Measurements from ENCODE around the gene DNAJC1. TPM values are rescaled to one million over a fixed set of nuclear protein-coding genes. Genes with fewer than 3 reads are reported as not detected.

DNAJC1 gene
- total RNA-seq, 2 experiments from 2014 or later = 20.6 to 28.1 TPM

DNA sequence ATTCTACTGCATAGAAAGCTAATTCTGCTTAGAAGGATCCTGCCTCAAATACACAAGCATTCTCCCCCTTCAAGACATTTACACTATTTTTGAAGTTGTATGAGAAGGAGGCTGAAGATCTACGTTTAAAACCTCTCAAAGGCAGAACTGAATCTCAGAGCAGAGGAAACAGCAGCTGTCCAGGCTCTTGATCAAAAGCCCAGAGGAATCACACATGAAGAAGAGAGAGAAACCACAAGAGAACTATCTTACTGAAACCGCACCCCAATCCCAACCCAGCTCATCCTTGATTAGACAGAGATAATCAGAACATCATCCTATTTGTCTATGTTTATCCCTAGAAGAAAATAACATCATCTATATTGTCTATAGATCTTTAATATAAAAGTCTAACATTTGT is 2.2 kb upstream of the DNAJC1 start:
- ATAC-seq = no peak
- CTCF ChIA-PET = interaction anchor here (1.0 to 1.3 kb wide), 2 partner anchors 9 to 12 kb away, joined by 4 read pairs; no protein-coding TSS in a partner anchor

DNA sequence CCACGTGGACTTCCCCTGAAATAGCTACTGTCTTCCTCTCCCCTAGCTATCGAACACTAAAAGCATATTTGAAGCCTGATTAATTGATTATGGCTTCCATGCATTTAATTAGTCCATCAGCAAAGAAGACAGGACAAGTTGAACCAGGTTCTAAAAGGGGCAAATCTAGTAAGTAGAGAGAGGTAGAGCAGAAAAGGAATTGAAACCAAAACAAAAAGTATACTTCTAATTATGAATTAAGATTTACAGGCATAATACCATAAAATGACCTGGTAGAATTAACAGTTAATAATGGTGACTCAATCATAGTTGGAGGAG is 393 bp upstream of the DNAJC1 start:
- Mint-ChIP-seq H3K4me3 (peak overlapping the region; percentile 94), H3K9me3 (ENCODE audit: low read depth) (peaks cover 4% of the 10 kb centered on the region), H3K27ac (peak overlapping the region; percentile 86), H3K4me1 (peaks cover 27% of the 10 kb centered on the region), H3K36me3 (ENCODE audit: low read depth) (peaks cover 3% of the 10 kb centered on the region), H3K27me3 (no peaks in the 10 kb centered on the region)
- ChIA-PET CTCF (interaction anchor here (0.9 to 1.6 kb wide), 6 partner anchors 9 to 493 kb away, joined by 3 to 9 read pairs (median 4); no protein-coding TSS in a partner anchor), POLR2A (interaction anchor here (1.1 to 1.3 kb wide), 2 partner anchors 10 to 336 kb away, joined by 3 to 5 read pairs; no protein-coding TSS in a partner anchor)
- ATAC-seq = no peak
- intact Hi-C loops (cut with DNase I, micrococcal nuclease) = loop anchor here (1.0 to 10.0 kb wide), 21 partner anchors 225 to 1435 kb away; partner anchors contain the start of genes COMMD3 (in 2 of the 2), PIP4K2A (in 2 of the 2), MLLT10 (in 1 of the 2) and MSRB2 (in 1 of the 2)
- no peak for DNase-seq

More for the DNA sequence above, 2.2 kb upstream of the DNAJC1 start:
- no peak for DNase-seq
- intact Hi-C loops (cut with DNase I, micrococcal nuclease) = loop anchor here (10.0 kb wide), 1 partner anchor 709 kb away; the partner anchor contains the start of gene PIP4K2A (in 2 of the 2)
- Mint-ChIP-seq H3K4me3 (no peak overlapping the region), H3K27me3 (no peaks in the 10 kb centered on the region), H3K4me1 (peaks cover 21% of the 10 kb centered on the region), H3K36me3 (ENCODE audit: low read depth) (no peaks in the 10 kb centered on the region), H3K27ac (no peak overlapping the region), H3K9me3 (ENCODE audit: low read depth) (peaks cover 4% of the 10 kb centered on the region)
- POLR2A ChIA-PET = no interaction called here

DNA sequence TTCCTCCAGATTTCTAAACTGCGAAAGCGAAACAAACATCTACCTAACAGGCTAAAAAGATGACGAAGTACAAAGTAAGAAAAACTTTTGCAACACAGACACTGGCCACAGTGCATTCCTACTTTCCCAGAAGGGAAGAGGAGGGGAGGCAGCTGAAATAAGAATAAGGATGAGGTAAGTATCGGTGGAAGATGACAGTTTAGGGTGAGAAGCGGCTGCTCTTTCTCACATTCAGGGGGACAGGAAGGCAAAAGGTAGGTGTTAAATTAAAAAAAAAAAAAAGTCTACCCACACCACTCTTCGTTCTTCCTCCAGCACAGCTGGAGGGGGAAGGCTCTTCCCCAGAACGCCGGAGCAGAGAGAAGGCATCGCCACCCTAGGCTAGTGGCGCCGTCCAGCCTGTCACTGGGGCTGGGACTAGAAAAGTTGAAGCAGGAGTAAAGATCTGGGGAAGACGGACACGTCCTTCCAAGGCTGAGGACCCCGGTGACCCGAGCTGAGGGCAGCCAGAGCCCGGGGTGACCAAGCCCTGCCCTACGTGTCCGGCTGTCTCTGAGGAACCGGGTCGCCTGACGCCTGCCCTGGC is 846 bp downstream of the DNAJC1 start:
- DNase-seq (no peak), ATAC-seq (peak; percentile 13)
- Mint-ChIP-seq H3K36me3 (ENCODE audit: low read depth) (peaks cover 3% of the 10 kb centered on the region), H3K4me3 (peak overlapping the region; percentile 94), H3K27ac (peak overlapping the region; percentile 95), H3K27me3 (no peaks in the 10 kb centered on the region), H3K9me3 (ENCODE audit: low read depth) (peaks cover 4% of the 10 kb centered on the region), H3K4me1 (peaks cover 29% of the 10 kb centered on the region)
- intact Hi-C loops (cut with DNase I, micrococcal nuclease) = loop anchor here (1.0 to 10.0 kb wide), 21 partner anchors 226 to 1437 kb away; partner anchors contain the start of genes COMMD3 (in 2 of the 2), PIP4K2A (in 2 of the 2), MLLT10 (in 1 of the 2) and MSRB2 (in 1 of the 2)
- ChIA-PET CTCF (interaction anchor here (0.6 to 2.3 kb wide), 9 partner anchors 9 to 760 kb away, joined by 3 to 9 read pairs (median 4); no protein-coding TSS in a partner anchor), POLR2A (interaction anchor here (0.6 to 1.3 kb wide), 3 partner anchors 9 to 1447 kb away, joined by 3 to 5 read pairs (median 3); no protein-coding TSS in a partner anchor)

DNA sequence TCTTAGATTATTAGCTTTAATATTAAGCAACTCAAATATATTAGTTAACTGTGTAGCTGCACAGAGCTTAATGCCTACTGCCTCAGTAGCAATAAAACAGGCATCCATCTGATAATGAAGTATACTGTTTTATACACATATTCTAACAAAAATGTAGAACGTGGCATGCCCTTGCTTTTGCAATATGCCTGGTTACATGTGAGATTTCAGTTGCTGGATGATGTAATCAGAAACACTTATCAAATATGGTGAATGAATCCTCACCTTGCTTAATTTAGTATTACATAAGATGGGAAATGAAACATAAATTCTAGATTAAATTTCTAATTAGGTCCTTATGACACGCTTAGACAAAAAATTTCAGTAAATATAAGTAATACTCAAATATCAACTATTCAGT is 8.0 kb downstream of the DNAJC1 start:
- Mint-ChIP-seq H3K9me3 (ENCODE audit: low read depth) (no peaks in the 10 kb centered on the region), H3K36me3 (ENCODE audit: low read depth) (peaks cover 3% of the 10 kb centered on the region), H3K4me1 (peaks cover 21% of the 10 kb centered on the region), H3K27ac (no peak overlapping the region), H3K4me3 (no peak overlapping the region), H3K27me3 (no peaks in the 10 kb centered on the region)
- CTCF ChIA-PET = interaction anchor here (0.6 kb wide), 1 partner anchor 1151 kb away, joined by 5 read pairs; no protein-coding TSS in a partner anchor
- DNase-seq (no peak), ATAC-seq (no peak)
- intact Hi-C loops (cut with DNase I, micrococcal nuclease) = loop anchor here in 1 of 2 experiments (10.0 kb wide), 1 partner anchor 559 kb away; no protein-coding TSS in a partner anchor
- POLR2A ChIA-PET = no interaction called here

DNA sequence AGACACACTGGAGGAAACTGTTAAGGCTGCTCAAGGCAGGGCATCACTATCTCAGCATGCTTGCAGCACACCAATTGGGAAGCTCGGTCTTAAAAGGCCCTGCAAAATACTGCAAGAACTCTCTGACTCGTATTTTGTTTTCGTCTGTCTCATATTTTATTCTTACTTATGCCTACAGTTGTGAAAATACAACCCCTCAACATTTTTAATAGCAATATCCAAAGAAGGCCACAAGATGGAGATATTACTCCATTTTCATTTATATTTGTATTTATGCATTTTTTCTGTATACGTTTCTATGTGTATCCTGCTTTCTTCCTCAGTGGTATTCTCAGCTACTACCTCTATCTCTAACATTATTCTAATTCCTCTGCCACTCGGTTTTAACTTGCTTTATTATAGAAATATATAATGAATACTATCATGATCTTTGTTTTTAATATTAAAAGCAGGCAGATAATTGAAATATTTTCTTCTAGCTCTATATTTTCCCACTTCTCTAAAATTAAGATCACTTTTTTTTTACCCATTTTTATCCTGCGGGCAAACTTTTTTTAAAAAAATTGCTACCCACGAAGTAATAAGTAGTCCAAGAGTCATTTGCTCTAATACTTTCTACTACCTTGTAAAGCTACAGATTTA is 10.0 kb downstream of the DNAJC1 start:
- no peak for DNase-seq
- ATAC-seq = no peak
- Mint-ChIP-seq H3K4me1 (peaks cover 16% of the 10 kb centered on the region), H3K9me3 (ENCODE audit: low read depth) (no peaks in the 10 kb centered on the region), H3K27ac (no peak overlapping the region), H3K27me3 (no peaks in the 10 kb centered on the region), H3K36me3 (ENCODE audit: low read depth) (no peaks in the 10 kb centered on the region), H3K4me3 (no peak overlapping the region)
- ChIA-PET POLR2A (interaction anchor here (0.6 to 1.2 kb wide), 2 partner anchors 10 to 539 kb away, joined by 3 to 5 read pairs; partner anchors contain the start of gene DNAJC1), CTCF (interaction anchor here (0.6 to 3.0 kb wide), 33 partner anchors 9 to 1080 kb away, joined by 3 to 23 read pairs (median 4); partner anchors contain the start of gene DNAJC1)
- intact Hi-C loops (cut with DNase I, micrococcal nuclease) = loop anchor here (1.0 to 10.0 kb wide), 6 partner anchors 428 to 1075 kb away; no protein-coding TSS in a partner anchor

DNA sequence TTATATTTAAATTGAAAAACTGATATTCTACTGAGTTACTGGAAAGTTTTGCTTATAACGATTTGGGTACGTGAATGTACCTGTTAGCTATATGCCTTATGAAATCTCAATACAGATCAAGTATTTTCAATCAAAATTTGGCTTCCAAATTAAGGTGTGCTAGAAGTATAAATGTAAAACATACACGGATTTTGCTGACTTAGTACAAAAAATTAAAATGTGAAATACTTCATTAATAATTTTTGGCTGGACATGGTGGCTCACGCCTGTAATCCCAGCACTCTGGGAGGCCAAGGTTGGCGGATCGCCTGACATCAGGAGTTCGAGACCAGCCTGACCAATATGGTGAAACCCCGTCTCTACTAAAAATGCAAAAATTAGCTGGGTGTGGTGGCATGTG is 11.7 kb downstream of the DNAJC1 start:
- Mint-ChIP-seq H3K27ac (no peak overlapping the region), H3K27me3 (no peaks in the 10 kb centered on the region), H3K4me3 (no peak overlapping the region), H3K4me1 (peaks cover 10% of the 10 kb centered on the region), H3K36me3 (ENCODE audit: low read depth) (no peaks in the 10 kb centered on the region), H3K9me3 (ENCODE audit: low read depth) (no peaks in the 10 kb centered on the region)
- ChIA-PET CTCF (interaction anchor here (0.7 to 3.0 kb wide), 7 partner anchors 9 to 998 kb away, joined by 3 to 23 read pairs (median 3); partner anchors contain the start of gene DNAJC1), POLR2A (no interaction called here)
- intact Hi-C loops (cut with DNase I, micrococcal nuclease) = loop anchor here (2.0 to 10.0 kb wide), 3 partner anchors 561 to 997 kb away; no protein-coding TSS in a partner anchor
- ATAC-seq (no peak), DNase-seq (no peak)

DNA sequence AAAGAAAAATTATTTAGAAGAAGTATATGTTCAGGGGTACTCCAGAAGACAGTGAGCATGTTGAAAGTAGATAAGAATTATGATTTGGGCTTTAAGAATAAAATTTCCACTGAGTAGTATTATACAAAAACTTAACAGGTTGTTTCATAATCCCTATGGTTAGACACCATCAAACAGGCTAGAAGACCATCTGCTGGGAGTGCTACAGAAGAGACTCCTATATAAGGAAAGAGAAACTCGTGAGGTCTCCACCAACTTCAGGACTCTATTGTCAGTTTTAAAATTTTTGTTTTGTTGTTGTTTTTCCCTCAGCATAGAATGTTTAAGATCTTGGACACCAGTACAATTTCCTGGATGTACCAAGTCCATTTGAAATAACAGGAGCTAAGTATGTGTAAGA is 13.1 kb downstream of the DNAJC1 start:
- no peak for DNase-seq
- POLR2A ChIA-PET = no interaction called here

DNA sequence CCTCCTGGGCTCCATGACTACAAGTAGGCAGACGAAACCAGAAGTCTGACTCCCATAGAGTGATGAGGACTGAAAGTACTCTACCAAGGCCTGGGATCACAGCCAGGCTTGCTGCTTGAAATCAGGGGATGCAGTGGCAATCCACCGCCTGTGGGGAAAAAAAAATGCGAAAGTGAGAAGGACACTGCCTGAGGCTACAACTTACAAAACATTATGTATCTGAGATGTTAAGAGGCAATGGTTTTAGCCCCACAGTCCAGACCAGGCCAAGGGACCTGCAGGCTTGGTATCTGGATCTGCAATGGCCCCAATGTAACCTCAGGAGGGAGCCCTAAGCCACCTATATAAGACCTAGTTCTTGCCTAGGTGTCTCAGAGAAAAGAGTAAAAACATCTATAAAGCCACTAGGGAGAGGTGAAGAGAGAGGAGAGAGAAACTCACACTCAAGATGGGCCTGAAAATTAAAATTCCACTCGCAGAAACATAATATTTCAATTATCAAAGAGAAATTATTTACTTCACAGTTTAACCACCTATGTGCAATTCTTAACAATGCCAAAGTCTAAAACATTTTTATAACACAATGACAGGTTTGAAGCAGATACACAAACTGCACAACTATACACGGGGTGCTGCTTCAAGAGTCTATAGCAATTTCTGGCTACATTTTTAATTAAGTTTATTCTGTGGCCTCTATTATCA is 13.9 kb downstream of the DNAJC1 start:
- ATAC-seq (peak; percentile 94), DNase-seq (peak; percentile 57)
- peaks cover 3% of the 10 kb centered on the region for H3K36me3 Mint-ChIP-seq (ENCODE audit: low read depth)
- intact Hi-C loops (cut with DNase I, micrococcal nuclease) = loop anchor here (1.0 to 10.0 kb wide), 3 partner anchors 563 to 1000 kb away; no protein-coding TSS in a partner anchor
- peaks cover 3% of the 10 kb centered on the region for H3K9me3 Mint-ChIP-seq (ENCODE audit: low read depth)
- ChIA-PET CTCF (no interaction called here), POLR2A (no interaction called here)
- no peak overlapping the region for H3K4me3 Mint-ChIP-seq
- no peak overlapping the region for H3K27ac Mint-ChIP-seq
- peaks cover 2% of the 10 kb centered on the region for H3K4me1 Mint-ChIP-seq
- no peaks in the 10 kb centered on the region for H3K27me3 Mint-ChIP-seq

More for the DNA sequence above, 13.1 kb downstream of the DNAJC1 start:
- H3K4me1 Mint-ChIP-seq = peaks cover 5% of the 10 kb centered on the region
- H3K27me3 Mint-ChIP-seq = no peaks in the 10 kb centered on the region
- no peak overlapping the region for H3K27ac Mint-ChIP-seq
- no peak overlapping the region for H3K4me3 Mint-ChIP-seq
- peaks cover 3% of the 10 kb centered on the region for H3K9me3 Mint-ChIP-seq (ENCODE audit: low read depth)
- intact Hi-C loops (cut with DNase I, micrococcal nuclease) = loop anchor here (5.0 to 10.0 kb wide), 2 partner anchors 562 to 564 kb away; no protein-coding TSS in a partner anchor
- ATAC-seq = no peak
- peaks cover 3% of the 10 kb centered on the region for H3K36me3 Mint-ChIP-seq (ENCODE audit: low read depth)
- CTCF ChIA-PET = interaction anchor here (1.1 to 1.3 kb wide), 2 partner anchors 13 to 19 kb away, joined by 3 read pairs; no protein-coding TSS in a partner anchor

DNA sequence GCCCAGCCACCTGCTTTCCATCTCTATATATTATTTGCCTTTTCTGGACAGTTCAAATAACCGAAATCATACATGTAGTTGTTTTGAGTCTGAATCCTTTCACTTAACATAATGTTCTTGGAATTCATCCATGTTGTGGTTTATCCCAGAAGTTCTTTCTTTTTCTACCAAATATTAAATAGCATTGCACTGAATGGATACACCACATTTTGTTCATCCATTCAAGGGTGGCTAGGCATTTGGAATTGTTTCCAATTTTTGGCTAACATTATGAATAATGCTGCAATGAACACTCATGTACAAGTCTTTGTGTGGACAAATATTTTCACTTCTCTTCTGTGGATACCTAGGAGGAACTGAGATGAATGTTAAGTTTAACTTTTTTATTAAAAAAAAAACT is 18.0 kb downstream of the DNAJC1 start:
- CTCF ChIA-PET = interaction anchor here (1.8 kb wide), 1 partner anchor 7 kb away, joined by 6 read pairs; no protein-coding TSS in a partner anchor

DNA sequence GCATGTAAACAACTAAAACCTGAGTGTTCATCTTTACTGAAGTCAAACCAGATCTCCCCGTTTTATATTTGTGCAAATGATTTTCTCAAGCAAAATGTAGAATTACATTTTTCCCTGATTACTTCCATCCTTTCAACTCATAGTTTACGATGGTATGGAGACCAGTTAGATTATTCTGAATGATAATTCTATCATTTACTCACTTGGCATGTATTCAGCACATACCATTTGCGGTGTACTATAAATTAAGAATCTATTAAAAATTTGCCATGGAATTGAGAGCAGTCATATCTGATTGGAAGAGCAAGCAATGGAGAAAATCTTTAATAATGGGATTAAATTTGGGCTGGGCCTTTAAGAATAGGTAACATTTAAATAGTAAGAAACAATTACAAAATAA is 22.4 kb downstream of the DNAJC1 start:
- no peak overlapping the region for H3K4me3 Mint-ChIP-seq
- intact Hi-C loops (cut with DNase I, micrococcal nuclease) = no loop called here
- H3K4me1 Mint-ChIP-seq = peaks cover 7% of the 10 kb centered on the region
- no peaks in the 10 kb centered on the region for H3K9me3 Mint-ChIP-seq (ENCODE audit: low read depth)
- ATAC-seq = no peak
- no peak overlapping the region for H3K27ac Mint-ChIP-seq
- ChIA-PET CTCF (no interaction called here), POLR2A (interaction anchor here (0.6 kb wide), 1 partner anchor 113 kb away, joined by 3 read pairs; no protein-coding TSS in a partner anchor)
- peaks cover under 1% of the 10 kb centered on the region for H3K36me3 Mint-ChIP-seq (ENCODE audit: low read depth)
- no peak for DNase-seq
- H3K27me3 Mint-ChIP-seq = no peaks in the 10 kb centered on the region

More for the DNA sequence above, 18.0 kb downstream of the DNAJC1 start:
- no peak for ATAC-seq
- Mint-ChIP-seq H3K27me3 (no peaks in the 10 kb centered on the region), H3K9me3 (ENCODE audit: low read depth) (peaks cover 3% of the 10 kb centered on the region), H3K36me3 (ENCODE audit: low read depth) (peaks cover 3% of the 10 kb centered on the region), H3K4me3 (no peak overlapping the region), H3K27ac (no peak overlapping the region), H3K4me1 (peaks cover 2% of the 10 kb centered on the region)
- POLR2A ChIA-PET = no interaction called here
- intact Hi-C loops (cut with DNase I, micrococcal nuclease) = no loop called here
- no peak for DNase-seq

Measured in activated CD4-positive, alpha-beta T cell treated with anti-CD3 and anti-CD28 coated beads for 36 hours (primary cell).